ENCODE data around the gene SARNP. TPM values are rescaled to one million over a fixed set of nuclear protein-coding genes. Genes with fewer than 3 reads are reported as not detected.

Gene SARNP
- total and polyA plus RNA-seq, 9 of the 15 experiments (the other 6 are each of a cell fraction or from before 2014, with no cell fraction given) = 70.1 to 400 (median 198) TPM

DNA sequence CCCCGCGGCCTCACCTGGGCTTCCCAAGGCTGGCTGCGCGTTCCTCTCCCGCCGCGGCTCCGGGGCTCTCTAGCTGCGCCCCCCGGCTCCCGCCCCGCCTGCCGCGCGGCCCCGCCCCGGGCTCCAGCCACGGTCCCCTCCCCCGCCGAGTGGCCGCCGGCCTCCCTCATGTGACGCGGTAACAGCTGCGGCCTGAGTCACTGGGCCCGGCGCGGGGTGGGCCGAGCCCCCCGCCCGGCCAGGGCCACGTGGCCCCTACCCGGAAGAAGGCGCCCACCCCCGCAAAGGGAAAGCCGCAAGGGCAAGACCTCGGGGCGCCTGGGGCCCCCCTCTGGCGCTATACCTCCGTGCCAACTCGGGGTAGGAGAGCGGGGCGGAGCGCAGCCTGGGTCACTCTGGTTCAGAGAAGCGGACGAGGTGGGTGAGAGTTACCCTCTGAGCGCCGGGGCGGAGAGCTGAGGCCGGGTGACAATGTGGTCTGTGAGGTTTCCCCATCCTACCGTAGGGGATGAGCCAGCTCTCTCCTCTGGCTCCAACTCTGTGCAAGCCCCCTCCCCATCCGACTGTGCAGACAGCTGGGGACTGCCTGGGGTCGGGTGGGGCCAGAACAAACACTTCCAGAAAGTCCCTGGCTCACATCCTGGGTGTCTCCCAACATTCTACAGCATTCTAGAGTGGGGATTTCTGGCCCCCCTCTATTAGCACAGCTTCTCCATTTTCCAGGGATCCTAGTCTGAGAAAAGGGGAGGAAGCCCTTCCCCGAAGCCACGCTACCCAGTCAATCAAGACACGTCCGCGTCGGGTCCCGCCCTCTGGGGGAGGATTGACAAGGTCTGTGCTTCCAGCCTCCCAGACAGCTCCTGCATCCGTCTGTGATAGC is 88.3 kb downstream of the SARNP start, which contains the start of gene CD63 (continued):
- peak; percentile 54; the same call in 1 of the 2 replicates for TF ChIP-seq HNRNPL (IDR thresholded peaks at IDR 0.05; ENCODE audit: low read depth, low read length)
- TF ChIP-seq HMGN3 (IDR thresholded peaks at IDR 0.05; ENCODE audit: borderline replicate concordance, extremely low read depth, insufficient read length, low read depth, low read length) = peak; percentile 97
- TF ChIP-seq SRF (CRISPR knock-in tag; IDR thresholded peaks at IDR 0.05) = peak in 1 of 2 experiments; percentile 65; a peak in 1 of 4 replicates
- TF ChIP-seq CXXC5 (CRISPR knock-in tag; IDR thresholded peaks at IDR 0.05) = peak; percentile 97
- TF ChIP-seq ZFP30 (CRISPR knock-in tag; IDR thresholded peaks at IDR 0.05; ENCODE audit: borderline replicate concordance) = no peak
- TF ChIP-seq SIN3A (IDR thresholded peaks at IDR 0.05; ENCODE audit: borderline replicate concordance in 2 of 2, control insufficient read depth in 1 of 2, low read depth in 2 of 2, low read length in 2 of 2) = peak; percentile 95 to 96
- TF ChIP-seq ZNF79 (CRISPR knock-in tag; IDR thresholded peaks at IDR 0.05; ENCODE audit: low read depth) = no peak
- peak; percentile 57 for TF ChIP-seq ETV5 (CRISPR knock-in tag; IDR thresholded peaks at IDR 0.05; ENCODE audit: low read depth)
- no peak for TF ChIP-seq FOXA3 (CRISPR knock-in tag; conservative IDR thresholded peaks at IDR 0.05 in 1 of 2, IDR thresholded peaks at IDR 0.05 in 1 of 2)
- TF ChIP-seq, protein P1, sequence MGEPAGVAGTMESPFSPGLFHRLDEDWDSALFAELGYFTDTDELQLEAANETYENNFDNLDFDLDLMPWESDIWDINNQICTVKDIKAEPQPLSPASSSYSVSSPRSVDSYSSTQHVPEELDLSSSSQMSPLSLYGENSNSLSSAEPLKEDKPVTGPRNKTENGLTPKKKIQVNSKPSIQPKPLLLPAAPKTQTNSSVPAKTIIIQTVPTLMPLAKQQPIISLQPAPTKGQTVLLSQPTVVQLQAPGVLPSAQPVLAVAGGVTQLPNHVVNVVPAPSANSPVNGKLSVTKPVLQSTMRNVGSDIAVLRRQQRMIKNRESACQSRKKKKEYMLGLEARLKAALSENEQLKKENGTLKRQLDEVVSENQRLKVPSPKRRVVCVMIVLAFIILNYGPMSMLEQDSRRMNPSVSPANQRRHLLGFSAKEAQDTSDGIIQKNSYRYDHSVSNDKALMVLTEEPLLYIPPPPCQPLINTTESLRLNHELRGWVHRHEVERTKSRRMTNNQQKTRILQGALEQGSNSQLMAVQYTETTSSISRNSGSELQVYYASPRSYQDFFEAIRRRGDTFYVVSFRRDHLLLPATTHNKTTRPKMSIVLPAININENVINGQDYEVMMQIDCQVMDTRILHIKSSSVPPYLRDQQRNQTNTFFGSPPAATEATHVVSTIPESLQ (CRISPR knock-in tag; IDR thresholded peaks at IDR 0.05) = no peak
- TF ChIP-seq ZNF77 (CRISPR knock-in tag; IDR thresholded peaks at IDR 0.05) = no peak
- TF ChIP-seq, protein P2, sequence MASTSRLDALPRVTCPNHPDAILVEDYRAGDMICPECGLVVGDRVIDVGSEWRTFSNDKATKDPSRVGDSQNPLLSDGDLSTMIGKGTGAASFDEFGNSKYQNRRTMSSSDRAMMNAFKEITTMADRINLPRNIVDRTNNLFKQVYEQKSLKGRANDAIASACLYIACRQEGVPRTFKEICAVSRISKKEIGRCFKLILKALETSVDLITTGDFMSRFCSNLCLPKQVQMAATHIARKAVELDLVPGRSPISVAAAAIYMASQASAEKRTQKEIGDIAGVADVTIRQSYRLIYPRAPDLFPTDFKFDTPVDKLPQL (IDR thresholded peaks at IDR 0.05; ENCODE audit: extremely low read depth, insufficient read length) = no peak
- TF ChIP-seq POLR2B (IDR thresholded peaks at IDR 0.05; ENCODE audit: low read depth, partially characterized antibody) = peak; percentile 49
- no peak for TF ChIP-seq ZC3H11A (IDR thresholded peaks at IDR 0.05; ENCODE audit: low read depth, low read length)
- peak; percentile 54; the same call in 1 of the 2 replicates for TF ChIP-seq CC2D1A (IDR thresholded peaks at IDR 0.05)
- TF ChIP-seq KDM2B (CRISPR knock-in tag; IDR thresholded peaks at IDR 0.05) = no peak
- TF ChIP-seq LCOR (CRISPR knock-in tag; IDR thresholded peaks at IDR 0.05) = peak; percentile 63; the same call in 1 of the 2 replicates
- TF ChIP-seq ZNF431 (CRISPR knock-in tag; IDR thresholded peaks at IDR 0.05) = no peak
- TF ChIP-seq, protein P3, sequence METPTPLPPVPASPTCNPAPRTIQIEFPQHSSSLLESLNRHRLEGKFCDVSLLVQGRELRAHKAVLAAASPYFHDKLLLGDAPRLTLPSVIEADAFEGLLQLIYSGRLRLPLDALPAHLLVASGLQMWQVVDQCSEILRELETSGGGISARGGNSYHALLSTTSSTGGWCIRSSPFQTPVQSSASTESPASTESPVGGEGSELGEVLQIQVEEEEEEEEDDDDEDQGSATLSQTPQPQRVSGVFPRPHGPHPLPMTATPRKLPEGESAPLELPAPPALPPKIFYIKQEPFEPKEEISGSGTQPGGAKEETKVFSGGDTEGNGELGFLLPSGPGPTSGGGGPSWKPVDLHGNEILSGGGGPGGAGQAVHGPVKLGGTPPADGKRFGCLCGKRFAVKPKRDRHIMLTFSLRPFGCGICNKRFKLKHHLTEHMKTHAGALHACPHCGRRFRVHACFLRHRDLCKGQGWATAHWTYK (CRISPR knock-in tag; IDR thresholded peaks at IDR 0.05) = peak; percentile 67; the same call in 1 of the 2 replicates
- TF ChIP-seq NUFIP1 (IDR thresholded peaks at IDR 0.05; ENCODE audit: partially characterized antibody) = no peak
- no peak for TF ChIP-seq RBM25 (IDR thresholded peaks at IDR 0.05; ENCODE audit: low read depth, low read length, severe bottlenecking)
- no peak for TF ChIP-seq ZNF239 (CRISPR knock-in tag; IDR thresholded peaks at IDR 0.05)
- TF ChIP-seq IRF2 (CRISPR knock-in tag; IDR thresholded peaks at IDR 0.05) = no peak
- TF ChIP-seq ZNF133 (CRISPR knock-in tag; IDR thresholded peaks at IDR 0.05) = no peak
- TF ChIP-seq CAMTA2 (CRISPR knock-in tag; conservative IDR thresholded peaks at IDR 0.05) = peak; percentile 81

All from K562 (cell line).